Measurements from ENCODE around the gene RAB39A.
"Not testable (repeated sequence)": the region's sequence is repeated elsewhere in the genome, so short reads cannot be mapped to it uniquely, and the experiment has no call there.

Gene RAB39A, protein sequence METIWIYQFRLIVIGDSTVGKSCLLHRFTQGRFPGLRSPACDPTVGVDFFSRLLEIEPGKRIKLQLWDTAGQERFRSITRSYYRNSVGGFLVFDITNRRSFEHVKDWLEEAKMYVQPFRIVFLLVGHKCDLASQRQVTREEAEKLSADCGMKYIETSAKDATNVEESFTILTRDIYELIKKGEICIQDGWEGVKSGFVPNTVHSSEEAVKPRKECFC

GRCh38 chr11:107928046-107928766, at the start of gene RAB39A:
Gene RAB39A (plus strand): TSS chr11:107928448. CDS start chr11:107928569, 121 bp downstream.
- Histone ChIP-seq H3K9ac (ENCODE audit: low read length in 2 of 2) (no peak within 1 kb of the TSS), H3K4me3 (ENCODE audit: low read length in 2 of 2) (peak within 1 kb of the TSS; percentile 25 to 59), H3K27me3 (ENCODE audit: control insufficient read depth in 1 of 2, insufficient read depth in 2 of 2, low read length in 2 of 2) (peaks cover 15 to 16% of the 10 kb centered on the region in 2 donors), H3K4me1 (ENCODE audit: control insufficient read depth, insufficient read depth, low read length) (peaks cover 10% of the 10 kb centered on the region), H3K27ac (ENCODE audit: low read length) (no peak within 1 kb of the TSS), H3K9me3 (ENCODE audit: control insufficient read depth in 2 of 2, low read length in 2 of 2) (no peaks in the 10 kb centered on the region), H3K36me3 (ENCODE audit: control insufficient read depth in 2 of 2, insufficient read depth in 2 of 2, low read length in 2 of 2) (no peaks in the 10 kb centered on the region)

GRCh38 chr11:107881471-107881870, 46.8 kb upstream of the RAB39A start:
- not testable (repeated sequence) for H3K36me3 ChIP-seq (ENCODE audit: control insufficient read depth in 2 of 2, insufficient read depth in 2 of 2, low read length in 2 of 2); H3K27me3 ChIP-seq (ENCODE audit: control insufficient read depth in 1 of 2, insufficient read depth in 2 of 2, low read length in 2 of 2); H3K4me3 ChIP-seq (ENCODE audit: low read length in 2 of 2); H3K9ac ChIP-seq (ENCODE audit: low read length in 2 of 2); H3K4me1 ChIP-seq (ENCODE audit: control insufficient read depth, insufficient read depth, low read length); H3K9me3 ChIP-seq (ENCODE audit: control insufficient read depth in 2 of 2, low read length in 2 of 2); H3K27ac ChIP-seq (ENCODE audit: low read length)

DNA sequence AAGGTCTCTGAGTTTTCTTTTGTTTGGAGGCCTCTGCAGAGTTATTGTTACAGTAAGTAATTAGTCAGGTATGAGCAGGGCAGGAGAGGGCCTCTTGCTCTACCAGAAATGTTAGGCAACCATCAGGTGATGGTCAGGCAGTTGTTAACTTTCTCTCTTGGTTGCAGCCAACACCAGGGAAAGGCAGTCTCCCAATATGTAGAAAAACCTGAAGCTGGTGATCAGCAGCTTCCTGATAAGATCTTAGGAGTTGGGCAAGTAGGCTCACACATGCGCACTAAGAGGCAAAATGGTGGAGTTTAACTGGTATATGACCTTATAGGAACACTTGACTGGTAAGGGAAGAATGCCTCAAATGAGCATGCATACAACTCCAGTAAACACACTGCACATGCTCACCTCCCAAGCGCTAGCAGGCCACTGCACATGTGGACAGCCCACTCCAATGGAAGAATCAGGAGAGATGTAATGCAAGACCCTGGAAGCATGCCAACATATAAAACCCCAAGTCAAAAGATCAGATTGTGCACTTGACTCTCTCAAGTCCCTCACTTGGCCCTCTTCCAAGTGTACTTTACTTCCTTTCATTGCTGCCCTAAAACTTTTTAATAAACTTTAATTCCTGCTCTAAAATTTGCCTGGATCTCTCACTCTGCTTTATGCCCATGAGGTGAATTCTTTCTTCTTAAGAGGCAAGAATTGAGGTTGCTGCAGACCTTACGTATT, 46.0 kb upstream of the RAB39A start:
- Histone ChIP-seq H3K9me3 (ENCODE audit: control insufficient read depth in 2 of 2, low read length in 2 of 2) (no peaks in the 10 kb centered on the region), H3K9ac (ENCODE audit: low read length in 2 of 2) (no peak overlapping the region), H3K36me3 (ENCODE audit: control insufficient read depth in 2 of 2, insufficient read depth in 2 of 2, low read length in 2 of 2) (no peaks in the 10 kb centered on the region), H3K4me3 (ENCODE audit: low read length in 2 of 2) (no peak overlapping the region), H3K27me3 (ENCODE audit: control insufficient read depth in 1 of 2, insufficient read depth in 2 of 2, low read length in 2 of 2) (no peaks in the 10 kb centered on the region), H3K27ac (ENCODE audit: low read length) (no peak overlapping the region), H3K4me1 (ENCODE audit: control insufficient read depth, insufficient read depth, low read length) (no peaks in the 10 kb centered on the region)

DNA sequence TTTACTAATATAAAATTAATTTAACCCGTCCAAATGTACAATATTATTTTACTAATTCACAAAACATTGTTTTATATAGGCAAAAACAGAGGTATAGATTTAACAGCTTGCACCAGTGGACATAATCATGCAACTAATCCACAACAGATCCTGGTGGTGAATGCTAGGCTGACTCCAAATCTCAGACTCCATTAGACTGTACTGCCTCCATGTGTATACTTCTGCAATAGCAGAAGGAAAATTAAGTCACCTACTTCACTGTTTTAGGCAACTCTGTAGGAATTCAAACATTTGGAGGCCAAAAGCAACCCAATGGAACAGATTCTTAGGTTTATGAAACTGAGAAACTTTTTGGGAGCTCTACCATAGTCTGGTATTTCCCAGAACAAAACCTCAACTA, 30.0 kb upstream of the RAB39A start:
- peaks cover 0 to 2% of the 10 kb centered on the region in 2 donors for H3K27me3 ChIP-seq (ENCODE audit: control insufficient read depth in 1 of 2, insufficient read depth in 2 of 2, low read length in 2 of 2)
- H3K27ac ChIP-seq (ENCODE audit: low read length): no peak overlapping the region
- H3K36me3 ChIP-seq (ENCODE audit: control insufficient read depth in 2 of 2, insufficient read depth in 2 of 2, low read length in 2 of 2): no peaks in the 10 kb centered on the region
- no peak overlapping the region for H3K4me3 ChIP-seq (ENCODE audit: low read length in 2 of 2)
- no peak overlapping the region for H3K9ac ChIP-seq (ENCODE audit: low read length in 2 of 2)
- H3K4me1 ChIP-seq (ENCODE audit: control insufficient read depth, insufficient read depth, low read length): no peaks in the 10 kb centered on the region
- no peaks in the 10 kb centered on the region for H3K9me3 ChIP-seq (ENCODE audit: control insufficient read depth in 2 of 2, low read length in 2 of 2)

- Histone ChIP-seq H3K9me3 (ENCODE audit: control insufficient read depth in 2 of 2, low read length in 2 of 2) (no peaks in the 10 kb centered on the region), H3K4me1 (ENCODE audit: control insufficient read depth, insufficient read depth, low read length) (no peaks in the 10 kb centered on the region), H3K4me3 (ENCODE audit: low read length in 2 of 2) (no peak overlapping the region), H3K9ac (ENCODE audit: low read length in 2 of 2) (no peak overlapping the region), H3K36me3 (ENCODE audit: control insufficient read depth in 2 of 2, insufficient read depth in 2 of 2, low read length in 2 of 2) (no peaks in the 10 kb centered on the region), H3K27me3 (ENCODE audit: control insufficient read depth in 1 of 2, insufficient read depth in 2 of 2, low read length in 2 of 2) (peaks cover 0 to 2% of the 10 kb centered on the region in 2 donors), H3K27ac (ENCODE audit: low read length) (no peak overlapping the region)
Measured at GRCh38 chr11:107908211-107908610, 20.0 kb upstream of the RAB39A start.

DNA sequence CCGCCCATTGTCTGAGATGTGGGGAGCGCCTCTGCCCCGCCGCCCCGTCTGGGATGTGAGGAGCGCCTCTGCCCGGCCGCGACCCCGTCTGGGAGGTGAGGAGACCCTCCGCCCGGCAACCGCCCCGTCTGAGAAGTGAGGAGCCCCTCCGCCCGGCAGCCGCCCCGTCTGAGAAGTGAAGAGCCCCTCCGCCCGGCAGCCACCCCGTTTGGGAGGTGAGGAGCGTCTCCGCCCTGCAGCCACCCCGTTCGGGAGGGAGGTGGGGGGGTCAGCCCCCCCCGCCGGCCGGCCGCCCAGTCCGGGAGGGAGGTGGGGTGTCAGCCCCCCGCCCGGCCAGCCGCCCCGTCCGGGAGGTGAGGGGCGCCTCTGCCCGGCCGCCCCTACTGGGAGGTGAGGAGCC, 15.8 kb upstream of the RAB39A start:
- not testable (repeated sequence) for H3K4me3 ChIP-seq (ENCODE audit: low read length in 2 of 2); H3K27ac ChIP-seq (ENCODE audit: low read length); H3K36me3 ChIP-seq (ENCODE audit: control insufficient read depth in 2 of 2, insufficient read depth in 2 of 2, low read length in 2 of 2); H3K9ac ChIP-seq (ENCODE audit: low read length in 2 of 2); H3K27me3 ChIP-seq (ENCODE audit: control insufficient read depth in 1 of 2, insufficient read depth in 2 of 2, low read length in 2 of 2); H3K9me3 ChIP-seq (ENCODE audit: control insufficient read depth in 2 of 2, low read length in 2 of 2); H3K4me1 ChIP-seq (ENCODE audit: control insufficient read depth, insufficient read depth, low read length)

DNA sequence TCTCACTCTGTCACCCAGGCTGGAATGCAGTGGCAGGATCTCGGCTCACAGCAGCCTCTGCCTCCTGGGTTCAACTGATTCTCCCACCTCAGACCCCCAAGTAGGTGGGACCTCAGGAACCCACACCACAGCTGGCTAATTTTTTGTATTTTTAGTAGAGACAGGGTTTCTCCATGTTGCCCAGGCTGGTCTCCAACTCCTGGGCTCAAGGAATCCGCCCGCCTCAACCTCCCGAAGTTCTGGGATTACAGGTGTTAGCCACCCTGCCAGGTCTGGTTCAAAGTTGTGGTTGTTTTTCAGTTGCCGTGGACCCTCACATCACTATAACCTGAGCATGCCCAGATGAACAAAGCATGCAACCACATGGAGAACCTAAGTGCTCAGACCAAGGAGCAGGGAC, 13.0 kb upstream of the RAB39A start:
- Histone ChIP-seq H3K27ac (ENCODE audit: low read length) (no peak overlapping the region), H3K36me3 (ENCODE audit: control insufficient read depth in 2 of 2, insufficient read depth in 2 of 2, low read length in 2 of 2) (no peaks in the 10 kb centered on the region), H3K27me3 (ENCODE audit: control insufficient read depth in 1 of 2, insufficient read depth in 2 of 2, low read length in 2 of 2) (no peaks in the 10 kb centered on the region), H3K4me3 (ENCODE audit: low read length in 2 of 2) (no peak overlapping the region), H3K9me3 (ENCODE audit: control insufficient read depth in 2 of 2, low read length in 2 of 2) (no peaks in the 10 kb centered on the region), H3K9ac (ENCODE audit: low read length in 2 of 2) (no peak overlapping the region), H3K4me1 (ENCODE audit: control insufficient read depth, insufficient read depth, low read length) (no peaks in the 10 kb centered on the region)

GRCh38 chr11:107916671-107917241, 11.5 kb upstream of the RAB39A start:
- Histone ChIP-seq H3K4me1 (ENCODE audit: control insufficient read depth, insufficient read depth, low read length) (no peaks in the 10 kb centered on the region), H3K9me3 (ENCODE audit: control insufficient read depth in 2 of 2, low read length in 2 of 2) (no peaks in the 10 kb centered on the region), H3K27ac (ENCODE audit: low read length) (no peak overlapping the region)

DNA sequence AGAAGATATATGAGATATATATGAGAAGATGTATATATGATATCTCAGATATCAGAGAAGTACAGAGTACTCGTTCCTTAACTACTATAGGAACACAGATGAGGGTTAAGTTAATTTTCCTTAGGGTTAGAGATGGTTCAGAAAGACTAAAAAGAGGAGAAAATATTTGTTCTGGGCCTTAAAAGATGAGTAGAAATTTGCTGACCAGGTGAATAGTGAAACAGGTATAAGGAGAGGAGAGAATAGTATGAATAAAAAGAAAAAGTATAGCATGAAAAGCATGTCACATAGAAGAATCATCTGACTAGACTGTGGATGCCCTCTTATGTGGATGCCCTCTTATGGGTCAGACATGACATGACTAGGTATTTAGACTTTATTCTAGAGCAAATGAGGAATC, 6.3 kb upstream of the RAB39A start:
- Histone ChIP-seq H3K9me3 (ENCODE audit: control insufficient read depth in 2 of 2, low read length in 2 of 2) (no peaks in the 10 kb centered on the region), H3K36me3 (ENCODE audit: control insufficient read depth in 2 of 2, insufficient read depth in 2 of 2, low read length in 2 of 2) (no peaks in the 10 kb centered on the region), H3K27ac (ENCODE audit: low read length) (no peak overlapping the region), H3K4me1 (ENCODE audit: control insufficient read depth, insufficient read depth, low read length) (no peaks in the 10 kb centered on the region), H3K27me3 (ENCODE audit: control insufficient read depth in 1 of 2, insufficient read depth in 2 of 2, low read length in 2 of 2) (no peaks in the 10 kb centered on the region), H3K9ac (ENCODE audit: low read length in 2 of 2) (no peak overlapping the region), H3K4me3 (ENCODE audit: low read length in 2 of 2) (no peak overlapping the region)

More at GRCh38 chr11:107916671-107917241, 11.5 kb upstream of the RAB39A start:
- Histone ChIP-seq H3K27me3 (ENCODE audit: control insufficient read depth in 1 of 2, insufficient read depth in 2 of 2, low read length in 2 of 2) (no peaks in the 10 kb centered on the region), H3K9ac (ENCODE audit: low read length in 2 of 2) (no peak overlapping the region), H3K4me3 (ENCODE audit: low read length in 2 of 2) (no peak overlapping the region), H3K36me3 (ENCODE audit: control insufficient read depth in 2 of 2, insufficient read depth in 2 of 2, low read length in 2 of 2) (no peaks in the 10 kb centered on the region)

DNA sequence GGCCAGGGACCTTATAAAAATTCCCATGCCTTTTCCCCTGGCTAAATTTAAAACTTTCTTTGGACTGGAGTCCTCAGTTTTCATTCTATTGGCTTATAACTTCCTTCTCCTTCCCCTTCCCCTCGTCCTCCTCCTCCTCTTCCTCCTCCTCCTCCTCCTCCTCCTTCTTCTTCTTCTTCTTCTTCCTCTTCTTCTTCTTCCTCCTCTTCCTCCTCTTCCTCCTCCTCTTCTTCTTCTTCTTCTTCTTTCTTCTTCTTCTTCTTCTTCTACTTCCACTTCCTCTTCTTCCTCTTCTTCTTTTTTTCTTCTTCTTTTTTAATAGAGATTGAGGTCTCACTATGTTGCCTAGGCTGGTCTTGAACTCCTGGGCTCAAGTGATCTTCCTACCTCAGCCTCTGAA, 4.7 kb upstream of the RAB39A start:
- not testable (repeated sequence) for H3K27ac ChIP-seq (ENCODE audit: low read length); H3K4me1 ChIP-seq (ENCODE audit: control insufficient read depth, insufficient read depth, low read length); H3K9me3 ChIP-seq (ENCODE audit: control insufficient read depth in 2 of 2, low read length in 2 of 2); H3K36me3 ChIP-seq (ENCODE audit: control insufficient read depth in 2 of 2, insufficient read depth in 2 of 2, low read length in 2 of 2); H3K27me3 ChIP-seq (ENCODE audit: control insufficient read depth in 1 of 2, insufficient read depth in 2 of 2, low read length in 2 of 2); H3K4me3 ChIP-seq (ENCODE audit: low read length in 2 of 2); H3K9ac ChIP-seq (ENCODE audit: low read length in 2 of 2)
